Measurements from ENCODE around the gene MITF. TPM values are rescaled to one million over a fixed set of nuclear protein-coding genes. Genes with fewer than 3 reads are reported as not detected.

The MITF gene
- total and polyA plus RNA-seq, 3 donors from 2014 or later: 5.5 to 9.0 (median 5.8) TPM

- H3K27me3 ChIP-seq: no peaks in the 10 kb centered on the region
- H3K36me3 ChIP-seq (ENCODE audit: low read depth, missing control alignments): no peaks in the 10 kb centered on the region
- no peak for DNase-seq
- WGBS, 2 donors: 81% methylated on average over 6 of the region's 6 CpGs
- H3K27ac ChIP-seq: no peak overlapping the region
- no peak overlapping the region for H3K4me3 ChIP-seq
- H3K4me1 ChIP-seq: no peaks in the 10 kb centered on the region
- H3K9me3 ChIP-seq: no peaks in the 10 kb centered on the region
- TF ChIP-seq POLR2A (IDR thresholded peaks at IDR 0.05): no peak
- no peak for TF ChIP-seq CTCF (IDR thresholded peaks at IDR 0.05)
- intact Hi-C loops (cut with DNase I; ENCODE audit: low total_unique reads): no loop called here
Measured at GRCh38 chr3:69770976-69771634, 31.8 kb downstream of the MITF start.

- H3K36me3 ChIP-seq (ENCODE audit: low read depth, missing control alignments): no peaks in the 10 kb centered on the region
- no peak overlapping the region for H3K27ac ChIP-seq
- TF ChIP-seq POLR2A (IDR thresholded peaks at IDR 0.05) (no peak), CTCF (IDR thresholded peaks at IDR 0.05) (no peak)
- no peak for DNase-seq
- intact Hi-C loops (cut with DNase I; ENCODE audit: low total_unique reads): no loop called here
- H3K27me3 ChIP-seq: no peaks in the 10 kb centered on the region
- H3K4me3 ChIP-seq: no peak overlapping the region
- H3K4me1 ChIP-seq: no peaks in the 10 kb centered on the region
- no peaks in the 10 kb centered on the region for H3K9me3 ChIP-seq
- 57 to 73% methylated on average over 2 of the region's 2 CpGs for WGBS, 2 donors
Measured at GRCh38 chr3:69772152-69772867, 33.0 kb downstream of the MITF start.

- Histone ChIP-seq H3K4me1 (no peaks in the 10 kb centered on the region), H3K27ac (no peak overlapping the region), H3K27me3 (no peaks in the 10 kb centered on the region), H3K4me3 (no peak overlapping the region), H3K9me3 (no peaks in the 10 kb centered on the region), H3K36me3 (ENCODE audit: low read depth, missing control alignments) (no peaks in the 10 kb centered on the region)
- WGBS, 2 donors: 87 to 100% methylated on average over 1 of the region's 1 CpG
- peak; percentile 23 for DNase-seq
- intact Hi-C loops (cut with DNase I; ENCODE audit: low total_unique reads): no loop called here
- TF ChIP-seq CTCF (IDR thresholded peaks at IDR 0.05) (no peak), POLR2A (IDR thresholded peaks at IDR 0.05) (no peak)
Measured at GRCh38 chr3:69774029-69774428, 34.8 kb downstream of the MITF start.

- TF ChIP-seq CTCF (IDR thresholded peaks at IDR 0.05) (no peak), POLR2A (IDR thresholded peaks at IDR 0.05) (no peak)
- 89 to 98% methylated on average over 3 of the region's 3 CpGs for WGBS, 2 donors
- intact Hi-C loops (cut with DNase I; ENCODE audit: low total_unique reads): no loop called here
- Histone ChIP-seq H3K9me3 (no peaks in the 10 kb centered on the region), H3K4me3 (no peak overlapping the region), H3K27ac (no peak overlapping the region), H3K36me3 (ENCODE audit: low read depth, missing control alignments) (no peaks in the 10 kb centered on the region), H3K27me3 (no peaks in the 10 kb centered on the region), H3K4me1 (no peaks in the 10 kb centered on the region)
- no peak for DNase-seq
Measured at GRCh38 chr3:69775751-69776150, 36.5 kb downstream of the MITF start.
